ENCODE measurements around the gene ALAS2. TPM values are rescaled to one million over a fixed set of nuclear protein-coding genes. Genes with fewer than 3 reads are reported as not detected.
"Not testable (repeated sequence)": the region's sequence is repeated elsewhere in the genome, so short reads cannot be mapped to it uniquely, and the experiment has no call there.

The ALAS2 gene
- total RNA-seq, 2 donors from 2014 or later, result 0.29 to 1.7 TPM

DNA sequence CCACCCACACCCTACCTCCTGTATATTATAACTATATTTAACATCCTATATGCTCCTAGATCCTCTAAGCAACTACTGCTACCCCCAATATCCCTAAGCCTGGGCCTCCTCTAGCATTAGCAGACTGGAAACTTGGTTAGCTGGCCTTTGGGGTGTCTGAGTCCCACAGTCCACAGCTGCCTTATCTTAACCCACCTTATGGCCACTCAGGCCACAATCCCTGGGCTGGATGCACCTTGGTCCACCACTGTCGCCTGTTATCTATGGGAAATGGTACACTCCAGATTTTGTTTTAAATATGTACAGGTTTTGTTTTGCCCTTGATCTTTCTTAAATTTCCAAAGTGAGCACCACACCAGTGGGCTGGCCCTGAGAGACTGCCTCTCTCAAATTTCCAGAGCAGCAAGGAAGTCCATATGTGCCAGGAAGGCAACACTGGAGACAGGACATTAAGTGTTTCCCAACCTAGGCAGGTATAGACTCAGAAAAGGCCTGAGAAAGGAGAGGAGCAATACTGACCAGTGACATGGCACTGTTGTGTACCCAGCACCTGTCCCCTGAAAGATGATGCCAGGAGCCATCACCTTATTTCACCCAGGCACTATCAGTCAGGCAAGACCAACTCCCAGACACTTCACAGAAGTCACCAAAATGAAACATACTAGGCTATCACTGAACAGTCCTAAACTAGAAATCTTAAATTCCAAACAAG is 37.7 kb downstream of the ALAS2 start:
- no peak overlapping the region for H3K4me3 ChIP-seq (ENCODE audit: low read length)
- H3K36me3 Mint-ChIP-seq (ENCODE audit: low read depth), result no peaks in the 10 kb centered on the region
- H3K27me3 Mint-ChIP-seq (ENCODE audit: insufficient read depth), result no peaks in the 10 kb centered on the region
- TF ChIP-seq, protein P1, sequence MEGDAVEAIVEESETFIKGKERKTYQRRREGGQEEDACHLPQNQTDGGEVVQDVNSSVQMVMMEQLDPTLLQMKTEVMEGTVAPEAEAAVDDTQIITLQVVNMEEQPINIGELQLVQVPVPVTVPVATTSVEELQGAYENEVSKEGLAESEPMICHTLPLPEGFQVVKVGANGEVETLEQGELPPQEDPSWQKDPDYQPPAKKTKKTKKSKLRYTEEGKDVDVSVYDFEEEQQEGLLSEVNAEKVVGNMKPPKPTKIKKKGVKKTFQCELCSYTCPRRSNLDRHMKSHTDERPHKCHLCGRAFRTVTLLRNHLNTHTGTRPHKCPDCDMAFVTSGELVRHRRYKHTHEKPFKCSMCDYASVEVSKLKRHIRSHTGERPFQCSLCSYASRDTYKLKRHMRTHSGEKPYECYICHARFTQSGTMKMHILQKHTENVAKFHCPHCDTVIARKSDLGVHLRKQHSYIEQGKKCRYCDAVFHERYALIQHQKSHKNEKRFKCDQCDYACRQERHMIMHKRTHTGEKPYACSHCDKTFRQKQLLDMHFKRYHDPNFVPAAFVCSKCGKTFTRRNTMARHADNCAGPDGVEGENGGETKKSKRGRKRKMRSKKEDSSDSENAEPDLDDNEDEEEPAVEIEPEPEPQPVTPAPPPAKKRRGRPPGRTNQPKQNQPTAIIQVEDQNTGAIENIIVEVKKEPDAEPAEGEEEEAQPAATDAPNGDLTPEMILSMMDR (conservative IDR thresholded peaks at IDR 0.05), result no peak
- H3K4me1 Mint-ChIP-seq, result no peaks in the 10 kb centered on the region
- H3K36me3 ChIP-seq (ENCODE audit: control insufficient read depth, insufficient read depth, low read length), result no peaks in the 10 kb centered on the region
- no peak overlapping the region for H3K27ac Mint-ChIP-seq
- no peak overlapping the region for H3K27ac ChIP-seq (ENCODE audit: low read depth, low read length)
- H3K9me3 ChIP-seq (ENCODE audit: control insufficient read depth, low read length), result no peaks in the 10 kb centered on the region
- WGBS, 2 experiments (ENCODE audit: insufficient coverage in 1 of 2, insufficient read length in 1 of 2), result no CpG with 5 or more reads among the region's 1 CpG
- no peak for DNase-seq
- H3K9ac ChIP-seq (ENCODE audit: extremely low read depth, low read length, poor library complexity, severe bottlenecking), result no peak overlapping the region
- H3K27me3 ChIP-seq (ENCODE audit: control insufficient read depth, insufficient read depth, low read length, poor library complexity, severe bottlenecking), result no peaks in the 10 kb centered on the region
- no peak overlapping the region for H3K4me3 Mint-ChIP-seq
- H3K9me3 Mint-ChIP-seq, result peaks cover 31% of the 10 kb centered on the region
- H3K4me1 ChIP-seq (ENCODE audit: control insufficient read depth, insufficient read depth, low read length), result no peaks in the 10 kb centered on the region

GRCh38 chrX:54991706-54992105 is 39.1 kb downstream of the ALAS2 start:
- H3K9me3 Mint-ChIP-seq, result peaks cover 27% of the 10 kb centered on the region
- Histone ChIP-seq H3K9me3 (ENCODE audit: control insufficient read depth, low read length) (no peaks in the 10 kb centered on the region), H3K9ac (ENCODE audit: extremely low read depth, low read length, poor library complexity, severe bottlenecking) (no peak overlapping the region)

DNA sequence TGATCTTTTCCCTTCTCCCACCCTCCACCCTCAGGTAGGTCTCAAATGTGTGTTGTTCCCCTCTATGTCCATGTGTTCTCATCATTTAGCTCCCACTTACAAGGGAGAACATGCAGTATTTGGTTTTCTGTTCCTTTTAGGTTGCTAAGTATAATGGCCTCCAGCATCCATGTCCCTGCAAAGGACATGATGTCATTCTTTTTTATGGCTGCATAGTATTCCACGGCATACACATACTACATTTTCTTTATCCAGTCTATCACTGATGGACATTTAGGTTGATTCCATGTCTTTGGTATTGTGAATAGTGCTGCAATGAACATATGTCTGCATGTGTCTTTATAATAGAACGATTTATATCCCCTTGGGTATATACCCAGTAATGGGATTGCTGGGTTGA is 47.5 kb downstream of the ALAS2 start:
- H3K27ac ChIP-seq (ENCODE audit: low read depth, low read length); DNase-seq; H3K27me3 ChIP-seq (ENCODE audit: control insufficient read depth, insufficient read depth, low read length, poor library complexity, severe bottlenecking); H3K27ac Mint-ChIP-seq; H3K9me3 ChIP-seq (ENCODE audit: control insufficient read depth, low read length); H3K27me3 Mint-ChIP-seq (ENCODE audit: insufficient read depth); H3K9ac ChIP-seq (ENCODE audit: extremely low read depth, low read length, poor library complexity, severe bottlenecking); H3K4me3 Mint-ChIP-seq; H3K4me1 Mint-ChIP-seq; H3K4me1 ChIP-seq (ENCODE audit: control insufficient read depth, insufficient read depth, low read length); H3K36me3 Mint-ChIP-seq (ENCODE audit: low read depth); H3K36me3 ChIP-seq (ENCODE audit: control insufficient read depth, insufficient read depth, low read length); H3K4me3 ChIP-seq (ENCODE audit: low read length): not testable (repeated sequence)
- WGBS, 2 experiments (ENCODE audit: insufficient coverage in 1 of 2, insufficient read length in 1 of 2), result 100% methylated on average over 2 of the region's 2 CpGs; no CpG with 5 or more reads in 1 of the 2 experiments
- peaks cover 46% of the 10 kb centered on the region for H3K9me3 Mint-ChIP-seq

More at GRCh38 chrX:54991706-54992105, 39.1 kb downstream of the ALAS2 start:
- no peaks in the 10 kb centered on the region for H3K27me3 Mint-ChIP-seq (ENCODE audit: insufficient read depth)
- H3K4me1 Mint-ChIP-seq, result no peaks in the 10 kb centered on the region
- WGBS, 2 experiments (ENCODE audit: insufficient coverage in 1 of 2, insufficient read length in 1 of 2), result no CpG with 5 or more reads among the region's 2 CpGs
- TF ChIP-seq, protein P1 (conservative IDR thresholded peaks at IDR 0.05), result no peak
- Histone ChIP-seq H3K4me1 (ENCODE audit: control insufficient read depth, insufficient read depth, low read length) (no peaks in the 10 kb centered on the region), H3K27me3 (ENCODE audit: control insufficient read depth, insufficient read depth, low read length, poor library complexity, severe bottlenecking) (no peaks in the 10 kb centered on the region), H3K27ac (ENCODE audit: low read depth, low read length) (no peak overlapping the region), H3K4me3 (ENCODE audit: low read length) (no peak overlapping the region), H3K36me3 (ENCODE audit: control insufficient read depth, insufficient read depth, low read length) (no peaks in the 10 kb centered on the region)
- H3K36me3 Mint-ChIP-seq (ENCODE audit: low read depth), result no peaks in the 10 kb centered on the region
- H3K4me3 Mint-ChIP-seq, result no peak overlapping the region
- no peak overlapping the region for H3K27ac Mint-ChIP-seq
- DNase-seq, result no peak
